Stimulated activated CD8-positive, alpha-beta memory T cell treated with anti-CD3 and anti-CD28 coated beads, Interleukin-15, amount 100 ng/mL, for 4 hours (primary cell): ENCODE results near the gene OR1M1.
"Not testable (repeated sequence)": the region's sequence is repeated elsewhere in the genome, so short reads cannot be mapped to it uniquely, and the experiment has no call there.

ENCODE experiments used
- DNase-seq, 2 donors: peaks; one replicate each; pipeline ENCODE4 v3.0.0-alpha.2; 2020; ENCODE audit warnings: low read depth in 2 of 2

The OR1M1 gene

GRCh38 chr19:9086761-9087160 is at the start of gene OR1M1:
TSS of gene OR1M1 (plus strand) at chr19:9087061. CDS start at chr19:9093245, 6,184 bp downstream.
- DNase-seq = no peak

GRCh38 chr19:9037400-9038062 is 49.3 kb upstream of the OR1M1 start:
- DNase-seq = no peak

- DNase-seq = no peak
Observed at GRCh38 chr19:9039728-9040127, 47.1 kb upstream of the OR1M1 start.

- DNase-seq = no peak
Observed at GRCh38 chr19:9040131-9040530, 46.7 kb upstream of the OR1M1 start.

- DNase-seq = no peak
Observed at GRCh38 chr19:9041023-9041422, 45.8 kb upstream of the OR1M1 start.

GRCh38 chr19:9043524-9043923 is 43.3 kb upstream of the OR1M1 start:
- DNase-seq = no peak

GRCh38 chr19:9044449-9044848 is 42.4 kb upstream of the OR1M1 start:
- DNase-seq = no peak

GRCh38 chr19:9046694-9047093 is 40.2 kb upstream of the OR1M1 start:
- DNase-seq = no peak

- no peak for DNase-seq
Observed at GRCh38 chr19:9052894-9053293, 34.0 kb upstream of the OR1M1 start.

GRCh38 chr19:9053674-9054073 is 33.2 kb upstream of the OR1M1 start:
- DNase-seq = not testable (repeated sequence)

GRCh38 chr19:9054207-9054606 is 32.7 kb upstream of the OR1M1 start:
- DNase-seq = no peak

GRCh38 chr19:9054765-9055164 is 32.1 kb upstream of the OR1M1 start:
- DNase-seq = no peak

GRCh38 chr19:9056131-9056530 is 30.7 kb upstream of the OR1M1 start:
- DNase-seq = not testable (repeated sequence)

- DNase-seq = no peak
Observed at GRCh38 chr19:9057505-9058258, 29.2 kb upstream of the OR1M1 start.

GRCh38 chr19:9058905-9059667 is 27.8 kb upstream of the OR1M1 start:
- DNase-seq = no peak

GRCh38 chr19:9060564-9061340 is 26.1 kb upstream of the OR1M1 start:
- no peak for DNase-seq

- DNase-seq = no peak
Observed at GRCh38 chr19:9061879-9062278, 25.0 kb upstream of the OR1M1 start.

- no peak for DNase-seq
Observed at GRCh38 chr19:9065457-9066014, 21.3 kb upstream of the OR1M1 start.

GRCh38 chr19:9070066-9070465 is 16.8 kb upstream of the OR1M1 start:
- DNase-seq = no peak

GRCh38 chr19:9071720-9072119 is 15.1 kb upstream of the OR1M1 start:
- DNase-seq = not testable (repeated sequence)

GRCh38 chr19:9073806-9074205 is 13.1 kb upstream of the OR1M1 start:
- DNase-seq = no peak
